GM10266 (cell line): ENCODE measurements around the gene PTOV1.

ENCODE experiments used
- DNase-seq: peaks from one replicate; pipeline ENCODE4 v3.0.0; 2012; ENCODE audit errors: extremely low spot score
- CTCF ChIP-seq: IDR thresholded peaks from 2 replicates; pipeline ENCODE4 v1.5.1; 2012; ENCODE audit warnings: mild to moderate bottlenecking, low read depth; ENCODE audit not compliant: control insufficient read depth, insufficient read depth; ENCODE audit errors: missing control alignments

The PTOV1 gene

DNA sequence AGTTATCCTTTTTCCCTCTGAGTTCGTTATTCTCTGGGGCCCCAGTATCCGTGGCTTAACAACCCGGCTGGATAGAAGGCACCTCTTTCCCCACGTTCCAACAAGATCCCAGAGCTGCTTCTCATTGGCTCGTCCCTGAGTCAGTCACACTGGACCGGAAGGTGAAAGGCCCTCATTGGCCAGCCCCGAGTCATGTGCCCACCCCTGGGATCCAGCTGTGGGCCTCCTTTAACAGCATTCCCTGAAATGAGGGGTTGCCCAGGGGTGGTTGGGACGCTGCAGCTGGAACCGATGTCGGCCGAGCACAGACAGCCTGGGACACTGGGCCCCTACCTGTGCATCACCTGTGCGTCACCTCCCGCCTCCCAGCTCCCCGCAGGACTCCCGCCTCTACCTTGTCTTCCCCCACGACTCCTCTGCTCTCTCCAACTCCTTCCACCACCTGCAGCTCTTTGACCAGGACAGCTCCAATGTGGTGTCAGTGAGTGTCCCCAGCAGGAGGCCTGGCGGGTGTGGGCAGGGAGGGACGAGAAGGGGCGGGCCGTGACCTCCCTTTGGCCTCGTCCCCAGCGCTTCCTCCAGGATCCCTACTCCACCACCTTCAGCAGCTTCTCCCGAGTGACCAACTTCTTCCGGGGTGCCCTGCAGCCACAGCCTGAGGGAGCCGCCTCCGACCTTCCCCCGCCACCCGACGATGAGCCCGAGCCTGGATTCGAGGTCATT is 30.9 kb downstream of the PTOV1 start:
- no peak for DNase-seq
- no peak for TF ChIP-seq CTCF

- no peak for TF ChIP-seq CTCF
These were observed 31.7 kb downstream of the PTOV1 start for GRCh38 chr19:49882643-49883042.

DNA sequence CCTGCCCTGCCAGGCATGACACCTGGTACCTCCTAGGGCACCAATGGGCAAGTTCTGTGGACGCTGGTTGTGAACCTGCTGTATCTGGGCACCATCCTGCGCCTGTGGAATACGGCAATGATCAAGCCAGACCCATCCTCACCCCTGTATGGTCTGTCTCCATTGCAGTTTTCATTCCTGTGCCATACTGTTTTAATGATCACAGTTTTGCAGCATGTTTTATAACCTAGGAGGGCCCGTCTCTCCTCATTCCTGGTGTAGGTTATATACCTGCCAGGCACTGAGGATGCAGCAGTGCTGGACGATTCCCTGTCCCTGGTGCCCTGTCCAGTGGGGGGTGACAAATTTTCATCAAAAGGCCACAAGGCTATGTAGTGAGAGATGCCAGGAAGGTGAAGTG is 32.1 kb downstream of the PTOV1 start:
- TF ChIP-seq CTCF: no peak
- no peak for DNase-seq

More at GRCh38 chr19:49882643-49883042, 31.7 kb downstream of the PTOV1 start:
- DNase-seq: no peak

DNA sequence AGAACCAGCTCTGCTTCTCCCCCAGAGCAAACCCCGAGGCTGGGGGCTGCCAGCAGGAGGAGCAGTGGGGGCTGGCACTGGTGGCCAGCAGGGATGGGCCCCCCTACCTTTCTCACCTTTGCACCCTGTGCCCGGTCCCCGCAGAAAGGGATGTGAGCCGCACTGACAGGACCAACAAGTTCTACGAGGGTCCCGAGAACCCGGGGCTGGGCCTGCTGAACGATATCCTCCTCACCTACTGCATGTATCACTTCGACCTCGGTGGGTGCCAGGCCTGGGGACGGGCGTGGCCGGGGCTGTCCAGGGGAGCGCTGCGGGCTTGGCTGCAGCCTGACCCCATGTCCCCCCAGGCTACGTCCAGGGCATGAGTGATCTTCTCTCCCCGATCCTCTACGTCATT is 33.1 kb downstream of the PTOV1 start:
- no peak for TF ChIP-seq CTCF

GRCh38 chr19:49884760-49885159 is 33.8 kb downstream of the PTOV1 start:
- no peak for DNase-seq
- TF ChIP-seq CTCF: no peak

More for the DNA sequence above, 33.1 kb downstream of the PTOV1 start:
- no peak for DNase-seq

GRCh38 chr19:49887037-49887664 is 36.2 kb downstream of the PTOV1 start:
- DNase-seq: no peak
- TF ChIP-seq CTCF: no peak
